Astrocyte (in vitro differentiated cells and primary cell): Measurements from ENCODE around the gene LDAH. TPM values are rescaled to one million over a fixed set of nuclear protein-coding genes. Genes with fewer than 3 reads are reported as not detected.

Experiments used
- DNase-seq: peaks from one replicate; pipeline ENCODE4 v3.0.0-alpha.2; 2010; ENCODE audit warnings: low read depth
- FAIRE-seq: peaks from 2 replicates; lab custom pipeline; 2011; peaks lifted over from hg19 to GRCh38; lab: Jason Lieb, UNC
- H2AFZ ChIP-seq: 2 replicates; pipeline ENCODE4 v1.6.0; 2012; ENCODE audit warnings: low read depth, low read length, inconsistent platforms
- H3K27ac ChIP-seq: 2 replicates; pipeline ENCODE4 v1.5.1; 2011; ENCODE audit warnings: low read depth, low read length, inconsistent platforms
- H3K27me3 ChIP-seq: 2 replicates; pipeline ENCODE4 v1.6.0; 2011; ENCODE audit warnings: low read length, inconsistent platforms; ENCODE audit not compliant: insufficient read depth
- H3K36me3 ChIP-seq: 2 replicates; pipeline ENCODE4 v1.5.1; 2011; ENCODE audit warnings: low read length, inconsistent platforms; ENCODE audit not compliant: insufficient read depth
- H3K4me1 ChIP-seq: 2 replicates; pipeline ENCODE4 v1.5.1; 2011; ENCODE audit warnings: low read length, inconsistent platforms; ENCODE audit not compliant: insufficient read depth
- H3K4me2 ChIP-seq: 2 replicates; pipeline ENCODE4 v1.6.0; 2012; ENCODE audit warnings: low read length, inconsistent platforms
- H3K4me3 ChIP-seq: 2 replicates; pipeline ENCODE4 v1.5.1; 2011; ENCODE audit warnings: low read depth, mild to moderate bottlenecking, low read length, inconsistent platforms; ENCODE audit not compliant: insufficient read depth
- H3K79me2 ChIP-seq: 2 replicates; pipeline ENCODE4 v1.6.0; 2012; ENCODE audit warnings: mild to moderate bottlenecking, low read length, inconsistent platforms; ENCODE audit not compliant: insufficient read depth
- H3K9ac ChIP-seq: 2 replicates; pipeline ENCODE4 v1.6.0; 2012; ENCODE audit warnings: mild to moderate bottlenecking, low read length, inconsistent platforms
- H3K9me3 ChIP-seq: 2 replicates; pipeline ENCODE4 v1.5.1; 2012; ENCODE audit warnings: low read depth, mild to moderate bottlenecking, low read length, inconsistent platforms; ENCODE audit not compliant: insufficient read depth
- H4K20me1 ChIP-seq: 2 replicates; pipeline ENCODE4 v1.6.0; 2012; ENCODE audit warnings: low read length, inconsistent platforms; ENCODE audit not compliant: insufficient read depth
- H3K27ac Mint-ChIP-seq: one replicate; pipeline ENCODE4 v1.8.0; 2021; ENCODE audit warnings: mild to moderate bottlenecking, mixed read lengths; ENCODE audit not compliant: unreplicated experiment
- H3K27me3 Mint-ChIP-seq: one replicate; pipeline ENCODE4 v1.8.0; 2021; ENCODE audit warnings: low read depth, mixed read lengths; ENCODE audit not compliant: unreplicated experiment
- H3K36me3 Mint-ChIP-seq: one replicate; pipeline ENCODE4 v1.8.0; 2021; ENCODE audit warnings: low read depth, mixed read lengths; ENCODE audit not compliant: unreplicated experiment
- H3K4me1 Mint-ChIP-seq: one replicate; pipeline ENCODE4 v1.8.0; 2021; ENCODE audit warnings: low read depth, mixed read lengths; ENCODE audit not compliant: unreplicated experiment
- H3K4me3 Mint-ChIP-seq: one replicate; pipeline ENCODE4 v1.8.0; 2021; ENCODE audit warnings: mild to moderate bottlenecking, moderate library complexity, mixed read lengths; ENCODE audit not compliant: unreplicated experiment
- H3K9me3 Mint-ChIP-seq: one replicate; pipeline ENCODE4 v1.8.0; 2021; ENCODE audit warnings: mild to moderate bottlenecking, mixed read lengths; ENCODE audit not compliant: unreplicated experiment
- CTCF ChIP-seq: IDR thresholded peaks from 2 replicates; pipeline ENCODE4 v1.5.1; 2011; ENCODE audit warnings: low read depth, mild to moderate bottlenecking, inconsistent platforms, low read length, moderate library complexity; ENCODE audit not compliant: insufficient read depth
- EZH2 ChIP-seq: IDR thresholded peaks from 2 replicates; pipeline ENCODE4 v1.6.1; 2012; ENCODE audit warnings: mild to moderate bottlenecking, low read length, inconsistent platforms; ENCODE audit not compliant: insufficient read depth
- total RNA-seq: library from RNA; stranded (reverse); gene quantifications from 2 replicates; pipeline ENCODE4 v1.2.1, GENCODE V29; 2021

Gene LDAH
- total RNA-seq, 1 donor from 2014 or later = 19.3 TPM

DNA sequence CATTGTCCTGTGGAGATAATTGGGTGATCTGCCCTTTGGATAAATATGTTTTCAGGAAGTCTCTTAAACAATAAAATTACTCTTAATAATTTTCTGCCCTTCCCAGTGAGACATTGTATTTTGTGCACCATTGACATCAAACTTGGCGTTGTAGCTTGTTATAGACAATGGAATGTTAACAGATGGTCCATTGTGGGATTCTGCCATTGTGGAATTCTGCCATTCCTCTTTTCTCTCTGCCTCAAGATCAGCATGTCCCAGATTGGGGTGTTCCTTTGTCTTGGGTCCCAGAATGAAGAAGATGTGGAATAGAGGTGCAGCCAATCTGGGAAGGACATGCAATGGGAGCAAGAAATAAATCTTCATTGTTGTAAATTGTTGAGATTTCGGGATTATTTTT lies 15.1 kb upstream of the LDAH start:
- DNase-seq = no peak
- Histone ChIP-seq H3K79me2 (no peaks in the 10 kb centered on the region), H3K27ac (no peak overlapping the region), H3K9me3 (no peaks in the 10 kb centered on the region), H2AFZ (no peak overlapping the region), H3K27me3 (peaks cover 4% of the 10 kb centered on the region), H3K4me2 (no peak overlapping the region), H3K4me1 (no peaks in the 10 kb centered on the region), H3K9ac (no peak overlapping the region), H3K36me3 (no peaks in the 10 kb centered on the region), H3K4me3 (no peak overlapping the region), H4K20me1 (no peaks in the 10 kb centered on the region)
- peaks cover 34% of the 10 kb centered on the region for H3K27me3 Mint-ChIP-seq
- H3K4me1 Mint-ChIP-seq = no peaks in the 10 kb centered on the region
- no peaks in the 10 kb centered on the region for H3K36me3 Mint-ChIP-seq
- H3K4me3 Mint-ChIP-seq = no peak overlapping the region
- H3K27ac Mint-ChIP-seq = no peak overlapping the region
- TF ChIP-seq CTCF (no peak), EZH2 (no peak)
- no peak for FAIRE-seq
- no peaks in the 10 kb centered on the region for H3K9me3 Mint-ChIP-seq

GRCh38 chr2:20836521-20836920 lies 13.6 kb upstream of the LDAH start:
- Histone ChIP-seq H3K36me3 (no peaks in the 10 kb centered on the region), H3K27me3 (no peaks in the 10 kb centered on the region), H3K4me2 (no peak overlapping the region), H3K4me3 (no peak overlapping the region), H3K27ac (no peak overlapping the region), H3K9me3 (no peaks in the 10 kb centered on the region), H3K9ac (no peak overlapping the region), H3K4me1 (no peaks in the 10 kb centered on the region), H2AFZ (no peak overlapping the region), H4K20me1 (no peaks in the 10 kb centered on the region), H3K79me2 (no peaks in the 10 kb centered on the region)
- no peak for FAIRE-seq
- Mint-ChIP-seq H3K27ac (no peak overlapping the region), H3K4me1 (no peaks in the 10 kb centered on the region), H3K36me3 (no peaks in the 10 kb centered on the region), H3K27me3 (peaks cover 27% of the 10 kb centered on the region), H3K4me3 (no peak overlapping the region), H3K9me3 (no peaks in the 10 kb centered on the region)
- no peak for DNase-seq
- no peak for TF ChIP-seq CTCF
- TF ChIP-seq EZH2 = no peak

DNA sequence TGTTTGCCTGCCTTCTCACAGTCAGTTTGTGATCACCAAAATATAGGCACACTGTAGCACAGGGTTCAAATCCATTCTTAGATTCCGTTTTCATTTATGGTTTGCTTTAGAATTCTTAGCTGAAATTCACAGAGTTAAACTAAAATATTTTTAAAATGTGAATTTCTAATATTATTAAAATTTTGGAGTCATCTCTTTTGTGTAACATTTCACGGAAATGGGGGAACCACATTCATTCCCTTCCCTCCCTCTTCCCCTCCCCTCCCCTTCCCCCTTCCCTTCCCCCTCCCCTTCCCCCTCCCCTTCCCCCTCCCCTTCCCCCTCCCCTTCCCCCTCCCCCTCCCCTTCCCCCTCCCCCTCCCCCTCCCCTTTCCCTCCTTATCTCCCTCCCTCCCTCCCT lies 11.4 kb upstream of the LDAH start:
- H3K4me1 Mint-ChIP-seq = no peaks in the 10 kb centered on the region
- H3K36me3 Mint-ChIP-seq = no peaks in the 10 kb centered on the region
- Histone ChIP-seq H3K27me3 (no peaks in the 10 kb centered on the region), H3K4me1 (no peaks in the 10 kb centered on the region), H3K9ac (no peak overlapping the region), H3K4me3 (no peak overlapping the region), H3K4me2 (no peak overlapping the region), H3K36me3 (no peaks in the 10 kb centered on the region), H3K27ac (no peak overlapping the region), H4K20me1 (no peaks in the 10 kb centered on the region), H3K79me2 (no peaks in the 10 kb centered on the region), H2AFZ (no peak overlapping the region), H3K9me3 (no peaks in the 10 kb centered on the region)
- TF ChIP-seq EZH2 (no peak), CTCF (no peak)
- no peak overlapping the region for H3K27ac Mint-ChIP-seq
- no peak overlapping the region for H3K4me3 Mint-ChIP-seq
- peaks cover 40% of the 10 kb centered on the region for H3K27me3 Mint-ChIP-seq
- DNase-seq (no peak), FAIRE-seq (no peak)
- H3K9me3 Mint-ChIP-seq = peaks cover 3% of the 10 kb centered on the region
